Stimulated activated CD4-positive, alpha-beta T cell treated with anti-CD3 and anti-CD28 coated beads, Interleukin-15, amount 100 ng/mL, for 1 hour (primary cell): Measurements from ENCODE around the gene SPINK5.

ENCODE experiments used
- DNase-seq, 2 donors: peaks; one replicate each; pipeline ENCODE4 v3.0.0-alpha.2; 2020; ENCODE audit warnings: low read depth in 1 of 2, low spot score in 1 of 2

The SPINK5 gene

DNA sequence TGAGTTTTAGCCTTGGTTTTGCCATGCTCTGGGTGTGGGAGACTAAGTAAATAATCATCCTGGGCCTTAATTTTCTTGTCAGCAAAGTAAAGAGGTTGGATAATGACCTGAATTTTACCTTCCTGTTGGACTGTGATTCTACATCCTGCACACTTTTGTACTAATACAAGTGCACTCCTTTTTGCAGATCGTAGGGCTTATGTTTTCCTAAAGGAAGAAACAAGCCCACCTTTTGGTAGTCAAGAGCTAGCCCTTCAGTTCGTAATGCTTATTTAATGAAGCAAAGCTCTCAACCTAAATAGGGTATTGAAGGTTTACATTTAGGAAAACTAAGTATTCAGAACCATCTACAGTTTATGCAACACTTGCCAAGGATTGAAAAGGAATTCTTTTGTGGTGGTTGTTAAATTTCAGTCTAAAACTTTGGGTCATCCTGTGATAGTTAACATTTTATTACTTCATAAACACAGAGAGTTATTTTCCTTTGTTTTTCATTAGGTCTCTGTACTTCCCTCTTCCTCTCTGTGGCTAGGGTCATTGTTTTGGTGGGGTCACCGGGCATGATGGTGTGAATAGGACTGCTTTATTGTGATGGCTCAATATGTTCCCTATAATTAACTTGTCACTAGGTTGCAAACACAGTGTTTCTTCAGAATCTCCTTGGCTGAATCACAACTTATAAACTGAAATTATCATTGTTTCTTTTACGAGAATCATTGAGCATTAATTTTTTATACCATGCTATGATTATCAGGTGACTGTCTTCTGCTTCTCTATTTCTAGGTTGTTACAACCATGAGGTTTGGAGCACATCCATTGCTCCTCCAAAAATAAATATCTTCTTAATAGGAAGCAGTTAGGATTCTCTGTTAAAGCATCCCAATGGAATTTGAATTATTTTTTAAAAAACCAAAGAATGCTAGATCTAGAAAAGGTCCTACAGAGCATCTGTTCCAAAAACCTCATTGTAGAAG, 28.5 kb downstream of the SPINK5 start:
- no peak for DNase-seq

DNA sequence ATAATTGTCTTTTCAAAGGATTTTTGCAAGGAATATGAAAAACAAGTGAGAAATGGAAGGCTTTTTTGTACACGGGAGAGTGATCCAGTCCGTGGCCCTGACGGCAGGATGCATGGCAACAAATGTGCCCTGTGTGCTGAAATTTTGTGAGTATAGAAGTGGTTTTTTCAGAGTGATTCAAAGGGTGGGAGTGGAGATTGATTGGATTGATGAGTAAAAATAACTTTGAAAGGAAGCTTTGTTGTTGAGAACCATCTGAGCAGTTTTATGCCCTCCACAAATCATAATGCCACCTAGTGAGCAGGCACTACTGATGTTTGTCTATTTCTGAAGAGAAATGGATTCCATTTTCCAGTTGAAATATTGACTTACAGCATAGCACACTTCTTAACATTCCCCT, 30.6 kb downstream of the SPINK5 start:
- DNase-seq: no peak

DNA sequence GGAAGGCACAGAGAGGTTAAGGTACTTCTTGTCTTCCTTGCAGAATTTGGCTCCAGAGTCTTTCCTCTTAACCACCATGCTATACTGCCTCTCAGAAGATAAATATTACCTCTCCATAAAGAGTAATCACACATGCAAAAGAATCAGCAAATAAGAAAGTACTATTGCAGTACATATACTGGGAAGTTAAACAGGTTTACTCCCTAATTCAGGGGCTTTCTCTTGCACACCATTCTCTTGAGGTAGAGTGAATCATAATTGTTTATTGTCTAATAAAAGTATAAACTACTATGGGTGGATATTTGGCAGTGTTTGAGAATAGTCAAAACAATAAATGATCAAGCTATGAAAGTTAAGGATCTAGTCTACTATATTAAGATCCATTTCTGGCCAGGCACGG, 40.4 kb downstream of the SPINK5 start:
- DNase-seq: no peak

DNA sequence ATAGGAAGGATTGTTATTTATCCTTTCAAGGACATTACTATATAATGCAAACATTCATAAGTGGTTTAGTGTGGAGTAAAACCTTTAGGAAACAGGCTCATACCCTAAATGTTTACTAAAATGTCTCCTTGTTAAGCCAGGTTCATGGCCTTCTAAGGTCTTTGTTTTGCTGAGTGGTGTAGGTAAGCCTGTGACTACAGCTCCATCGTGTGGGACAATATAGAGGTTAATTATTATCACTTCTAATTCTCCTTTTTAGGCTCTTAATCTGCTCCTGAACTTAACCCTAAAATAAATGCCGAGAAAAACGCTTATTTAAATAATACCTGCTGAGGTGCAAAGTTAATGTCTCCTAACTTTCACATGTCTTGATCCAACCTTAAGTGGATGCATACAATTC, 43.8 kb downstream of the SPINK5 start:
- DNase-seq: no peak

DNA sequence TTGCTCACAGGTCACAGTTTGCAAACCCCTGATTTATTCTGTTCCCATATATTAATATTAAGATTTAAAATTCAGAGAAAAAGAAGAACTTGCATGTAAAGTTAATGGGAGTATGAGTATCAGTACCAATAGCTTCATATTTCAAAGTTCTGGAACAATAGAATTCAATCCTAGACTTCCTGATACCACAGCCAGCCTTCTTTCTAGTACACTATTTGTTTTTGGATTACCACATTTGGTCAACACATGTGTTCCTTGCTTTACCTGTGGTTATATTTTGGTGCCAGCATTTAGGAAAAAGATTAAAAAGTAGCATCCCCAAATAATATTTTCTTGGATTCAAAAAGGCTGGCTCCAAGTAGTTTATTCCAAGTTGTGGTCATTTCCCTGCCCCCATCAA, 49.5 kb downstream of the SPINK5 start:
- no peak for DNase-seq

DNA sequence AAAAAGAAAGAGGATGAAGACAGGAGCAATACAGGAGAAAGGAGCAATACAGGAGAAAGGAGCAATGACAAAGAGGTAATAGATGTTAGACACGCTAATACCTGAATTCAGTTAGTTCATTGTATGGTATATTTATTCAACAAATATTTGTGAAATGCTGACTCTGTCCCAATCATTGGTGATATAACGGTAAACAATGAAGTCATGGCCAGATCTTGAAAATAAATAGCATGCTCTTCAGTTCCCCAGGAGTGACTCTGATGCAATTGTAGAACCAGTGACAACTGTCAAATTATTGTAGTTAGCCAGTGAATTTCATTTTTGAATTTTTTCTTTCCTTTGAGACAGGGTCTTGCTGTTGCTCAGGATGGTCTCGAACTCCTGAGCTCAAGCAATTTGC, 56.5 kb downstream of the SPINK5 start:
- DNase-seq: no peak

DNA sequence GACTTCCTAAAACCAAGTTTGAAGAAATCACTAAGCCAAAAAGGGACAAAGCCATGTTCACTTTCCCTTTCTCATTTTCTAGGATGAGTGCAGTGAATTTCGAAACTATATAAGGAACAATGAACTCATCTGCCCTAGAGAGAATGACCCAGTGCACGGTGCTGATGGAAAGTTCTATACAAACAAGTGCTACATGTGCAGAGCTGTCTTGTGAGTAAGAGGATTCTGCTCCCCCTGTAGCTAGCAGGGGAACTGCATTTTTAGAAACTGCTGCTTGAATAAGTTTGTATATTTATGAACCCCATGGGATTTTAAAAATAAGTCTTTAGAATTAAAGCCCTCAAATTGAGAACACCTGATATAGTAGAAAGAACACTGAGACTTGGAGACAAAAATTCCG, 61.9 kb downstream of the SPINK5 start:
- no peak for DNase-seq

DNA sequence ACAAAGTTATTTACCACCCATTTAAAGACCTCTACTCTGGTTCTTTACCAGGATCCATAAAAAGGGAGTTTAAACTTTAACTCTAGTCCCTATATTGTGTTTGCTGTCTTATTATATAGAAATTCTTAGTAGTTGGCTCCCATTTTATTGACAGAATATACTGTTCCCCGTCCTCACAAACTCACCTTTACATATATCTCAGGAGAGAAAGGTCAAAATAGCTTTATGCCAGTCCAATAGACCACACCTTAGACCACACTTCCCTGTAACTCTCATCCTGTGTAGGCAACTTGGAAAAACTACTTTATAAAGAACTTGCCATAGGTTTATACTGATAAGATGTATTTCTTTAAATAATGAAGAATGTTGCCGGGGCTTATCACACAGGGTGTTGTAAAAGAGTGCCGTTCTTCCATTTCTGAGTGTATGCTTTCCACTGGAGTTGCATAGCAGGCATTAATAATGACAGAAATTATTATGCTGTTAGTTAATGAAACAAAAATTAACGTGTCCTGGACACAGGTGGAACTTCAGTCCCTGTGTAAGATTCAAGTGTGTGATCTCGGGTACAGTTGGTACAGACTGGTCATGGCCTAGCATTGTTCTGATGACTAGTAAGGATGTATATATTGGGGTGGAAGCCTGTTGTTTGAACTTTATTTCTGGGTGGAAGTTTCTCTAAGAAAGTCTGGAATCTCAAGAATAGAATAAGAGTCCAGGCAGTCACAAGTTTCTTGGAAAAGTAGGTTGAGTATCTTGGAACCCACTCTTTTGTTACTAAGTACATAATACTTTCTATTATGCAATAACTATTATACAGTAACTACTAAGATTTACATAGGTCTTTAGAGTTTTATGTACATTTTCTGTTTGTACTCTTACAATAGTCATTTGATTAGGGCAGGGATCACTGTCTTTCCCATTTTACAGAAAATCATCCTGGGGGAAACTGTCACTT, 71.6 kb downstream of the SPINK5 start:
- no peak for DNase-seq

DNA sequence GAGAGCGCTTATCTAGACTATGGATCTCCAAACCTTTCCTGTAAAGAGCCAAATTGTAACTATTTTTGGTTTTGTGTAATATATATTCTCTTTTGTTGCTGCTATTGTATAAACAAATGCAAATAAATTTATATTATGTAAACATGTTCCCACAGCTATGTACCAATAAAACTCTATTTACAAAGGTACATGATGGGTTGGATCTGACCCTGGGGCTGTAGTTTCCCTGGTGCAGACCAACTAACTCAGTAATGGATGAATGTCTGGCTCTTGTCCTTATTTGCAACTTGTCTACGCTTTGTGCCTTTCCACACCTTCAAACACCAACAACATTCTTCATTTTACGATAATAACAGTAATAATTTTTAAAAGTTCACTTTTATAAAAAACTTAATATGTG, 77.1 kb downstream of the SPINK5 start:
- DNase-seq: no peak

DNA sequence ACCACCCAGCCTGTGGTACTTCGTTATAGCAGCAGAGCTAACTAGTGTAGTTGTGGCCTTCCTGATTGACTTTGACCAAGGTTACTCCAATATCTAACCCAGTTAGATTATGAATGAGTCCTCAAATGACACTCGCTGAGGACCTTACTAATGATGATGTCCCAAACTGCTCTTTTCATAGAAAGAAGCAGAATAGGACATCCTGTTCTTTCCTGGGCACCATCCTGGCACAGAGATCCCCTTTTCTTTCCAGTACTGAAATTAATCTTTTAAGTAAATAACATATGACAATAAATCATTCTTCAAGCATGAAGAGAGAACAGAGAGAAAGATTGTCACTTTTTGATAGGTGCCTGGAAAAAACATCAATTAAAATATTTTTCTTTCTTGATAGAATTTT, 77.9 kb downstream of the SPINK5 start:
- DNase-seq: no peak

DNA sequence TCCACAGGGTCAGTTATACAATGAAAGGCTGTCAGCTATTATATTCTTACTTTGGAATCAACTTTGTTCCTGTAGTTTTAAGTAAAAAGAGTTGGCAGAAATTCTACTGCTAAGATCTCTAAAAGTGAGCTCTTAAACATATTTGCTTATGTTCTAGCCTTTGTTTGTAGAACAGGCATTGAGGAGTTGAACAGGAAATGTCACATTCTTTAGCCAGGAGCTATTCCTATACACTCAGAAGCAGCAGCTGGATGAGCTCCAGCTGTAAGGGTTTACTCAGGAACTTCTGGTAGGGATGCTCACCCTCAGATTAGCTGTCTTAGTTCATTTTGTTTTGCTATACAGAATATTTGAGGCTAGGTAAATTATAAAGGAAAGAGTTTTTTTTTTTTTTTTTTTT, 82.1 kb downstream of the SPINK5 start:
- no peak for DNase-seq

DNA sequence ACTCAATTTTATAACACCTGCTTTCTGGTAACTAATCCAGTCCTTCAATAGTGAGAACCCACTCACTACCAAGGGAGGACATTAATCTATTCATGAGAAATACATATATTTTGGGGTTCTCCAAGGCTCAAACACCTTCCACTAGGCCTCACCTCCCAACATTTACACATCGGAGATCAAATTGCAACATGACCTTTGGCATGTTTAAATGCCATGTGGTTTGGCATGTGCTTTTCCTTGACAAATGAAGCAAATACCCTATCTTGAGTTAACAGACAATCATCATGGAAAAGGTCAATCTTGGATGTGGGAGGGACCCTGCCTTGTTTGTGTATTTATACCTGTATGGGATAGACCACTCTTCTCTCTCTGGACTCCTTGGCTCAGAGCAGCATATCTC, 82.7 kb downstream of the SPINK5 start:
- no peak for DNase-seq

DNA sequence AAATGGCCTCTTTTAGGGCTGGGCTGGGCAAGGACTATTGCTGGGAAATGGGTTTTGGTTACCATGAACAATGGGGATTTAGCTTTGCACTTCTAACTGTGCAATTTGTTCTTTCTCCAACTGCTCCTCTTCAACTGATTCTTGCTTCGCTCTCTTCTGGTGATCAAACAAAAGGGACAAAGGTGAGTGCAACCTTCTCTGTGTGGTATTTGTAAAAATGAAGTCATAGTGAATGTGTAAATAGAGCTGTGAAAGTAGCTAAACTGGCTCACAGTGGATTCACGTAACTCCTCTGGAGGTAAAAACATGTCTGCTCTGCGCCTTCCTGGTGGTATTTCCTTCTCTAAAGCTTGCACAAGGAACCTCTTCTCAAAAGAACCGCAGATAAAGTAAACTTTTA, 83.6 kb downstream of the SPINK5 start:
- no peak for DNase-seq

DNA sequence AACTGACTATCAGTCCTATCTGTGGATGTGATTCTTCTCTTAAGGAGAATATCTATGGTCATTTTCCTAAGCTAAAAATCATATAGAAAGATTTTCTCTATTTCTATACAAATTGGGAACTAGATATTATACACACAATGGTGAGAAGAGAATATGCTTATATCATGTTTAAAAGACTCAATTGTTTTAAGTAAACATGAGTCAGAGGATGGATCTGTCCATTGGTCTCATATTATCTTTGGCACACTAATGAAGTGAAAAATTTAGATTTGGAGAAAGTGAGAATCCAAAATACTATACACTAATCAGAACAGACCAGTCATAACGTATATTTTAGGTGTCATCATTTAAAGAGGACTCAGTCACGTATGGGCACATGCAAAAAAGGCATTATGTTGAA, 88.1 kb downstream of the SPINK5 start:
- no peak for DNase-seq

DNA sequence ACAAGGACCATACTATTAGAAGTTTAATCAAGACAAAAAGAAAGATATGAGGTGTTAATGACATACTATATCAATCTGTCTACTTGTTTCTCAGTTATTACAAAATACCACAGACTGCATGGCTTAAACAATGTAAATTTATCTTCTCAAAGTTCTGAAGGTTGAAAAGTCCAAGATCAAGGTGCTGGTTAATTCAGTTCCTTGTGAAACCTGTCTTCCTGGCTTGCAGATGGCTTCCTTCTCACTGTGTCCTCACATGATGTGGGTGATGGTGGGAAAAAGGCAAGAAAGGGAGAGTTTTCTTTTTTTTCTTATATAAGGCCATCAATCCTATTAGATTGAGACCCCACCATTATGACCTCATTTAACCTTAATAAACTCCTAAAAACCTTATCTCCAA, 89.0 kb downstream of the SPINK5 start:
- DNase-seq: no peak

DNA sequence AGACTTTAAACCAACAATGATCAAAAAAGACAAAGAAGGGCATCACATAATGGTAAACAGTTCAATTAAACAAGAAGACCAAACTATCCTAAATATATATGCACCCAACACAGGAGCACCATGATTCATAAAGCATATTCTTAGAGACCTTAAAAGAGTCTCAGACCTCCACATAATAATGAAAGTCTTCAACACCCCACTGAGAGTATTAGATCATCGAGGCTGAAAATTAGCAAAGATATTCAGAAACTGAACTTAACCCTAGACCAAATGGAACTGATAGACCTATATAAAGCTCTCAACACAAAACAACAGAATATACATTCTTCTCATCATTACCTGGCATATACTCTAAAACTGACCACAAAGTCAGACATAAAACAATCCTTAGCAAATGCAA, 92.8 kb downstream of the SPINK5 start:
- no peak for DNase-seq

DNA sequence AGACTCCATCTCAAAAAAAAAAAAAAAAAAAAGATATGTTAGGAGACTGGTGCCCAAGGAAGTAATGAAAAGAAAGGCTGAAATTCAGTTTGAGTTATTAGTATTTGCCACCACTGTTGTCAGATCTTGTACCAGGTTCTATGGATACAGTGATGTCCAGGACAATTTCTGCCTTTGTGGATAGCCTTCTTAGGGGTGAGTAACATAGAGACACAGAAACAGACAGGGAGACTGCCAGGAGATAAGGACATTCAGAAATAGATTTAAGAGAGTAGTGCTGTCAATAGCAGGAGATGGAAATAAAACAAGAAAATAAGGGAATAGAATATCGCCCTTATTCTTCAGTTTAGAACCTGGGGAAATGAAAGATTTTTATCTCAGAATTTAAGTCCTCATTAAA, 98.3 kb downstream of the SPINK5 start:
- DNase-seq: no peak

DNA sequence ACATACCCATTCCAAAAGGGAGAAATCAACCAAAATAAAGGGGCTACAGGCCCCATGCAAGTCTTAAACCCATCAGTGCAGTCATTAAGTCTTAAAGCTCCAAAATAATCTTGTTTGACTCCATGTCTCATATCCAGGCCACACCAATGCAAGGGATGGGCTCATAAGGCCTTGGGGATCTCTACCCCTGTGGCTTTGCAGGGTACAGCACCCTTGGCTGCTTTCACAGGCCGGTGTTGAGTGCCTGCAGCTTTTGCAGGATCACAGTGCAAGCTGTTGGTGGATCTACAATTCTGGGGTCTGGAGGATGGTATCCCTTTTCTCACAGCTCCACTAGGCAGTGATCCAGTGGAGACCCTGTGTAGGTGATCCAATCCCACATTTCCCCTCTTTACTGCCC, 99.6 kb downstream of the SPINK5 start:
- DNase-seq: no peak

DNA sequence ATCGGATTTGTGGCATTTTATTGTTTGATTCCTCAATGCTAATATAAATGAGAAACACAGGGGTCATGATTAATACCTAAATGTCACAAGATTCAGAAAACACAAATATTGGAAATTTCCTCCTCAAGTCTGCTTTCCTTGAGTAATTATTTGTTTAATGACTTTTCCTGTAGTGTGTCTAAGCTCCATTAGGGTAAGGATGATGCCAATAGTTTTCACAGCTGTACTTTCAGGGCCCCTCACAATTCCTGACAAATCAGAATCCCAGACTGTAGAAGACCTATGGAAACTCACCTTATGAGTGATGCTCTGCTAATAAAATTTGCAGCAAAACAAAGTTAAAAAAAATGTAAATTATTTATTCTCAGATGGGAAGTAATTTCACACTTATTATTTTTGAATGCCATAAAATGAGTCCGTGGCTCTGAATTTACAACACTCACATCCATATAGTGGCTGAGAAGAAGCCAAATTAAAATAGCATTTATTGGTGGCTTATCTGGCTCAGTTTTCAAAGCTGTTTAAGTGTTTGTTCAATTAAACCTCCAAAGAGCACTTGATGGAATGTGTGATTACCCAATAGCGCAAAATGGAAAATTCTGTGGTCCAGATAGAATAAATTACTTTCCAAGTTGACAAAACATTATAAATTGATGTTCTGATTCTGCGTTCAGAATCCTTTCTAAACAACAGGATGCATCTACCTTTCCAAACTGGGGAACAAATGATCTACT, 102.9 kb downstream of the SPINK5 start:
- DNase-seq: no peak

DNA sequence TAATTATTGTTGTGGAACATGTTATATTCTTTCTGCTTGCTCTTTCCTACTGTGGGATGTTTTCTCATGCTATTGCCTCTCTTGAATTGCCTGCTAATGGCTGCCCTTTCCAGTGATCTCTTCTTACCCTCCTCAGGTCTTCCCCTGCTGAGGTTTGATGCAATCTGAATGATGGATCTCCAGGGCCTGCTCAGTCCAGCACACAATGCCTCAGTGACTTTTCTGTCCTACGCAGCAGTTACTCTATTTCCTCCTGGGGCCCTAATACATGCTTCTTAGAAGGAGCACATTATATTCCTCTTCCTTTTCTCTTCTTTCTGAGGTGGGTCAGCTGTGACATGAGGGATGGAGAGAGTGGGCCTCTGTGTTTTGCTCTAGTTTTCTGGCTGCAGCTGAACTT, 104.5 kb downstream of the SPINK5 start, which contains the start of gene SPINK14:
Gene SPINK14 (plus strand): TSS at position 301 of the 400 bp plus-strand sequence. CDS start 1,187 bp downstream, outside the sequence.
- DNase-seq: no peak

DNA sequence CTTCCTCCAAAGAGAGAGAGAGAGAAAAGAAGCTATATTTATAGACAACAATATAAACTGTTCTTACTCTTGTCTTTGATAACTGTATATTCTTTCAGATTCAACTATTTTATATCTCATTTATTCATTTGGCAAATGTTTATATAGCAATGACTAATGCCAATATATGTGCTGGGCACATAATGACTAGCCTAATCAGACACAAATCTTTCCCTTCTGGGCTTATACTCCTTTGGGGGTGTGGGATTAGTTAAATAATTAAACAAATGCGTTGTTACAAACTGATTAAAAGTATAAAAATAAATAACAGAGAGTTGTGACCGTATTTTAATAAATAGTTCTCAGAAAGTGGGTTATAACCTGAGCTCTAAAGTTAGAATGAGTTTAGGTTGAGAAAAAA, 108.6 kb downstream of the SPINK5 start:
- DNase-seq: no peak
